ENCODE data around the gene NEK5.
"Not testable (repeated sequence)": the region's sequence is repeated elsewhere in the genome, so short reads cannot be mapped to it uniquely, and the experiment has no call there.

Gene NEK5

GRCh38 chr13:52136763-52137162 is 7.9 kb upstream of the NEK5 start:
- no peak for DNase-seq (ENCODE audit: low read depth)

GRCh38 chr13:52130641-52131040 is 1.8 kb upstream of the NEK5 start:
- no peak for DNase-seq (ENCODE audit: low read depth)

GRCh38 chr13:52127783-52128702 is 830 bp downstream of the NEK5 start:
- DNase-seq (ENCODE audit: low read depth), result no peak

GRCh38 chr13:52127378-52127777 is 1.5 kb downstream of the NEK5 start:
- no peak for DNase-seq (ENCODE audit: low read depth)

GRCh38 chr13:52125547-52125946 is 3.3 kb downstream of the NEK5 start:
- no peak for DNase-seq (ENCODE audit: low read depth)

GRCh38 chr13:52118595-52118994 is 10.3 kb downstream of the NEK5 start:
- DNase-seq (ENCODE audit: low read depth), result no peak

- DNase-seq (ENCODE audit: low read depth), result no peak
Observed at GRCh38 chr13:52118095-52118494, 10.8 kb downstream of the NEK5 start.

GRCh38 chr13:52112591-52112990 is 16.3 kb downstream of the NEK5 start:
- DNase-seq (ENCODE audit: low read depth), result no peak

- no peak for DNase-seq (ENCODE audit: low read depth)
Observed at GRCh38 chr13:52109116-52109670, 19.7 kb downstream of the NEK5 start.

- DNase-seq (ENCODE audit: low read depth), result no peak
Observed at GRCh38 chr13:52105841-52106240, 23.0 kb downstream of the NEK5 start.

GRCh38 chr13:52104624-52105023 is 24.2 kb downstream of the NEK5 start:
- DNase-seq (ENCODE audit: low read depth), result no peak

GRCh38 chr13:52103386-52103785 is 25.5 kb downstream of the NEK5 start:
- DNase-seq (ENCODE audit: low read depth), result no peak

- not testable (repeated sequence) for DNase-seq (ENCODE audit: low read depth)
Observed at GRCh38 chr13:52102423-52102822, 26.4 kb downstream of the NEK5 start.

- no peak for DNase-seq (ENCODE audit: low read depth)
Observed at GRCh38 chr13:52097197-52097596, 31.7 kb downstream of the NEK5 start.

- no peak for DNase-seq (ENCODE audit: low read depth)
Observed at GRCh38 chr13:52096748-52097147, 32.1 kb downstream of the NEK5 start.

- no peak for DNase-seq (ENCODE audit: low read depth)
Observed at GRCh38 chr13:52096062-52096461, 32.8 kb downstream of the NEK5 start.

GRCh38 chr13:52092087-52092486 is 36.8 kb downstream of the NEK5 start:
- DNase-seq (ENCODE audit: low read depth), result no peak

- DNase-seq (ENCODE audit: low read depth), result no peak
Observed at GRCh38 chr13:52091473-52091872, 37.4 kb downstream of the NEK5 start.

GRCh38 chr13:52085421-52085820 is 43.5 kb downstream of the NEK5 start:
- no peak for DNase-seq (ENCODE audit: low read depth)

- not testable (repeated sequence) for DNase-seq (ENCODE audit: low read depth)
Observed at GRCh38 chr13:52084981-52085380, 43.9 kb downstream of the NEK5 start.

GRCh38 chr13:52082601-52083000 is 46.3 kb downstream of the NEK5 start:
- no peak for DNase-seq (ENCODE audit: low read depth)

- DNase-seq (ENCODE audit: low read depth), result not testable (repeated sequence)
Observed at GRCh38 chr13:52079891-52080290, 49.0 kb downstream of the NEK5 start.

- peak; percentile 11 for DNase-seq (ENCODE audit: low read depth)
Observed at GRCh38 chr13:52070929-52071523, 57.8 kb downstream of the NEK5 start.

Measured in CMK (cell line).